ENCODE measurements around the gene PANK4.

DNA sequence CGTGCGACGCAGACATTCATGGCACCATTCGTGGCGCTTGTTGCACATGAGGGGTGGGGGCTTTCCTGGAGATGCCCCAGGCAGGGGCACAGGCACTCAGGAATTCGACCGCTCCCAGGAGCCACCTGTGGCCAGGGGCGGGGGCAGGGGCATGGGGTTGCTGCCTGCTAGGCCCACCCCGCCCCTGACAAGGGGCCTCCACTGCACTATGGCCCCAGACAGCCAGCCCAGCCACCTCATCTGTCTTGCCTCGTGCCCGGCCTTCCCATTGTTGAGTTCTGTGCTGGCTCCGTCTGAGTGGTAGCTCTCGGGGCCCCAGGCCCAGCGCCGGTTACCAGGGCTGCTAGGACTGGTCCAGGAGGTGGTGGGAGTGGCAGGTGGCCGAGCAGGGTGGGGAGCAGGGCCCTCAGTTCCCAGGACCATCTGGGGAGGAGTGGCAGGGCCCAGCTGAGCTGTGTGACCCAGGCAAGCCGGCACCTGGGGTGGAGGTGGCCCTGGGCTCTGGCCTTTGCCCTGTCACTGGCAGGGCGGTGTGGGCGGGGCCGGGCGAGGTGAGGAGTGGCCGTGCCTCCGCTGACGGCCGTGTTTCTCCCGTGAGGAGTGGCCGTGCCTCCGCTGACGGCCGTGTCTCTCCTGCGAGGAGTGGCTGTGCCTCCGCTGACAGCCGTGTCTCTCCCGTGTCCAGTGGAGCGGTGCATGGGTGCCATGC is 48.5 kb downstream of the PANK4 start:
- TF ChIP-seq, protein P1, sequence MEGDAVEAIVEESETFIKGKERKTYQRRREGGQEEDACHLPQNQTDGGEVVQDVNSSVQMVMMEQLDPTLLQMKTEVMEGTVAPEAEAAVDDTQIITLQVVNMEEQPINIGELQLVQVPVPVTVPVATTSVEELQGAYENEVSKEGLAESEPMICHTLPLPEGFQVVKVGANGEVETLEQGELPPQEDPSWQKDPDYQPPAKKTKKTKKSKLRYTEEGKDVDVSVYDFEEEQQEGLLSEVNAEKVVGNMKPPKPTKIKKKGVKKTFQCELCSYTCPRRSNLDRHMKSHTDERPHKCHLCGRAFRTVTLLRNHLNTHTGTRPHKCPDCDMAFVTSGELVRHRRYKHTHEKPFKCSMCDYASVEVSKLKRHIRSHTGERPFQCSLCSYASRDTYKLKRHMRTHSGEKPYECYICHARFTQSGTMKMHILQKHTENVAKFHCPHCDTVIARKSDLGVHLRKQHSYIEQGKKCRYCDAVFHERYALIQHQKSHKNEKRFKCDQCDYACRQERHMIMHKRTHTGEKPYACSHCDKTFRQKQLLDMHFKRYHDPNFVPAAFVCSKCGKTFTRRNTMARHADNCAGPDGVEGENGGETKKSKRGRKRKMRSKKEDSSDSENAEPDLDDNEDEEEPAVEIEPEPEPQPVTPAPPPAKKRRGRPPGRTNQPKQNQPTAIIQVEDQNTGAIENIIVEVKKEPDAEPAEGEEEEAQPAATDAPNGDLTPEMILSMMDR (IDR thresholded peaks at IDR 0.05), result no peak
- TF ChIP-seq POLR2A (IDR thresholded peaks at IDR 0.05; ENCODE audit: low read depth) (no peak), EP300 (IDR thresholded peaks at IDR 0.05) (no peak), POLR2AphosphoS5 (IDR thresholded peaks at IDR 0.05) (no peak)

Data from esophagus muscularis mucosa (tissue), 4 donors.